ENCODE results near the gene FLAD1.

The FLAD1 gene

GRCh38 chr1:155037043-155037442 lies 53.9 kb downstream of the FLAD1 start:
- no peak for DNase-seq (ENCODE audit: low spot score)
- TF ChIP-seq CTCF (IDR thresholded peaks at IDR 0.05; ENCODE audit: extremely low read depth, insufficient read depth, missing control alignments), result no peak
- in situ Hi-C loops (cut with MboI; ENCODE audit: low pct_unique_long_range_greater_than_20kb, low sequenced_read_pairs, unreplicated experiment), result no loop called here

DNA sequence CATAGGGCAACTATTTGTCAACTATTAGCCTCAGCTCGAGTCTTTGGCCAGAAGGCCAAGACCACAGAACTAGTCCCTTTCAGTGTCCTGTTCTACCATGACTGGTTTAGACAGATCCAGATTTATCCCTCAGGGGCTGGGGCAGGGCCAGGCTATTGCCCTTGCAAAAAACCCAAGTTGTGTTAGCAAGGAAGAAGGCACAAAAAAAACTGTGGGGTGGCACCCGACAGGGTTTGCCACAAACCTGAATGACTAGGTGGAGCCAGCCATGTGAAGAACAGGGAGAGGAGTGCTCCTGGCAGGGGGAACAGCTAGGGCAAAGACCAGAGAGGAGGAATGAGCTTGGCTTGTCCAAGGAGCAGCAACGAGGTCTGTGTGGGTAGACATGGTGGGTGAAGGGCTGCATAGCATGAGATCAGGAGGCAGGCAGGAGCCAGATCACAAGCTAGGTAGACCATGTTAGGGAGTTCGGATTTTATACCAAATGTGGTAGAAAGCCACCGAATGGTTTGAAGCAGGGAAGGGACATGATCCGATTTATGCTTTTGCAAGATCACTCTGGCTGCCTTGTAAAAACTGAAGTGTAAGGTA lies 54.8 kb downstream of the FLAD1 start:
- in situ Hi-C loops (cut with MboI; ENCODE audit: low pct_unique_long_range_greater_than_20kb, low sequenced_read_pairs, unreplicated experiment), result no loop called here
- no peak for DNase-seq (ENCODE audit: low spot score)
- TF ChIP-seq CTCF (IDR thresholded peaks at IDR 0.05; ENCODE audit: extremely low read depth, insufficient read depth, missing control alignments), result no peak

- in situ Hi-C loops (cut with MboI; ENCODE audit: low pct_unique_long_range_greater_than_20kb, low sequenced_read_pairs, unreplicated experiment), result no loop called here
- no peak for TF ChIP-seq CTCF (IDR thresholded peaks at IDR 0.05; ENCODE audit: extremely low read depth, insufficient read depth, missing control alignments)
- no peak for DNase-seq (ENCODE audit: low spot score)
Observed at GRCh38 chr1:155038602-155039307, 55.6 kb downstream of the FLAD1 start.

DNA sequence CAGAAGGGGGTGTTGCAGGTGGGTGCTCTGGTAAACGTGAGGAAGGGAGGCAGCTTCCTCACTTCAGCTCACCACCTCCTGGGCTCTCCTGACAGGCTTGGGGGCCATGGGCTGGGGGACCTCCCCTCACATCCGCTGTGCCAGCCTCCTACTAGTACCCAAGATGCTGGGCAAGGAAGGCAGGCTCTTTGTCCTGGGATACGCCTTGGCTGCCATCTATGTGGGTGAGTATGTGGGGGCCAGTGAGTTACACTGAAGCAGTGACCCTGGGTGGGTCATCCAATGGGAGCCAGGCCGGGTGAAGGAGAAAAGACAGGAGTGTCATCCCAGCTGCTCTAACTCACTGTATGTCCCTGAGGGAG lies 56.1 kb downstream of the FLAD1 start:
- in situ Hi-C loops (cut with MboI; ENCODE audit: low pct_unique_long_range_greater_than_20kb, low sequenced_read_pairs, unreplicated experiment), result no loop called here
- TF ChIP-seq CTCF (IDR thresholded peaks at IDR 0.05; ENCODE audit: extremely low read depth, insufficient read depth, missing control alignments), result no peak
- no peak for DNase-seq (ENCODE audit: low spot score)

DNA sequence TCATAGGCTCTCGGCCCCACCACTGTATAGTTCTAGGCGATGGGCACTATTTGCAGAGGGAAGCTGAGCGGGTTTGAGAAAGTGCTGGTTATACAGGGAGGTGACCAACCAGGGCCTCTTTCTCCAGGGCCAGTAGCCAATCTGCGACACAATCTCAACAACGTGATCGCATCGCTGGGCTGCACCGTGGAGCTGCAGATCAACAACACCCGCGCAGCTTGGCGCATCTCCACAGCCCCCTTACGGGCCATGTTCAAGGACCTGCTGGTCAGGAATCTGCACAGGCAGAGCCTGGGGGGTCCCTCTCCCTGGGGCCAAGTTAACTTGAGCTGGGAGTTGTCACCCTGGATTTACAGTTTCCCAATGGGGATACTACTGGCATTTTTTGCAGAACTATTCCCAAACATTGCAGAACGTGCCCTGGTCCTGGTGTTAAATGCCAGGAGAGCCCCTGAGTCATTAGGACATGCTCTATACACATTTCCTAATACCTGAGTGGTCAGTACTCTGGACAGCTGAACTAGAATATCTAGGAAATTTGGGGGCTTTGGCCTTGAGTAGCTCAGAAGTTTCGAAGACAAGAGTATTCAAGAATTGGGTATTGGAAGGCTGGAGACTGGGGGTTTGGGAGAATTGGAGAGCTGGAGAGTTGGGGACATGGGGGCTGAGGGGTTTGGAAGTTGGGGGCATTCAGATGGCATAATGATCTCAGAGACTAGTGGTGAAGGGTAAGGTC lies 57.4 kb downstream of the FLAD1 start:
- no peak for TF ChIP-seq CTCF (IDR thresholded peaks at IDR 0.05; ENCODE audit: extremely low read depth, insufficient read depth, missing control alignments)

More for the DNA sequence above, 57.4 kb downstream of the FLAD1 start:
- in situ Hi-C loops (cut with MboI; ENCODE audit: low pct_unique_long_range_greater_than_20kb, low sequenced_read_pairs, unreplicated experiment), result no loop called here
- no peak for DNase-seq (ENCODE audit: low spot score)

Data from GM13977 (cell line).